OCI-LY7 (cell line): ENCODE results near the gene CUEDC2. TPM values are rescaled to one million over a fixed set of nuclear protein-coding genes. Genes with fewer than 3 reads are reported as not detected.
A peak's percentile ranks its signal among the peaks of the same experiment; 100 is the strongest.

Experiments
- BruUV-seq: library from RNA; stranded (reverse); fragments of 400-500 nt; replicated peaks from 2 replicates; lab custom pipeline; 2021; lab: Mats Ljungman, UMichigan
- CTCF ChIA-PET: fragments of 300-600 bp; sonication (Branson Sonifier 250); formaldehyde crosslinking; loops from one replicate; lab custom pipeline; 2022; ENCODE audit warnings: antibody characterized with exemption; ENCODE audit not compliant: unreplicated experiment; lab: Charles Lee
- POLR2A ChIA-PET: fragments of 300-600 bp; sonication (Branson Sonifier 250); formaldehyde crosslinking; loops from one replicate; lab custom pipeline; 2022; ENCODE audit warnings: antibody characterized with exemption; lab: Charles Lee
- DNase-seq: peaks from one replicate; pipeline ENCODE4 v3.0.0-alpha.2; 2015; ENCODE audit warnings: low spot score
- H2AFZ ChIP-seq: fragments of 200-600 bp; sonication (generic), shearing (Covaris generic); 2 replicates; pipeline ENCODE4 v1.6.1; 2014; ENCODE audit warnings: mild to moderate bottlenecking, antibody characterized with exemption, low read length, moderate library complexity
- H3K27ac ChIP-seq: fragments of 200-600 bp; sonication (generic); 2 replicates; pipeline ENCODE4 v1.5.1; 2014; ENCODE audit warnings: mixed run types, low read depth, mild to moderate bottlenecking, moderate library complexity, low read length, inconsistent platforms; ENCODE audit not compliant: poor library complexity, severe bottlenecking
- H3K36me3 ChIP-seq: fragments of 200-600 bp; sonication (generic); 2 replicates; pipeline ENCODE4 v1.6.1; 2014; ENCODE audit warnings: mild to moderate bottlenecking, antibody characterized with exemption, low read length, moderate library complexity, mixed read lengths; ENCODE audit not compliant: insufficient read depth
- H3K4me1 ChIP-seq: fragments of 200-600 bp; sonication (generic); 2 replicates; pipeline ENCODE4 v1.5.1; 2014; ENCODE audit warnings: mild to moderate bottlenecking, low read length; ENCODE audit not compliant: insufficient read depth, poor library complexity, severe bottlenecking
- H3K4me2 ChIP-seq: fragments of 200-600 bp; sonication (generic); 2 replicates; pipeline ENCODE4 v1.6.1; 2014; ENCODE audit warnings: mild to moderate bottlenecking, low read length
- H3K4me3 ChIP-seq: fragments of 200-600 bp; sonication (generic); 2 replicates; pipeline ENCODE4 v1.5.1; 2014; ENCODE audit warnings: mild to moderate bottlenecking, low read depth, low read length; ENCODE audit not compliant: poor library complexity, severe bottlenecking
- H3K79me2 ChIP-seq: fragments of 200-600 bp; sonication (generic); 2 replicates; pipeline ENCODE4 v1.6.1; 2016; ENCODE audit warnings: low read depth, mild to moderate bottlenecking, low read length, moderate library complexity, mixed read lengths; ENCODE audit not compliant: insufficient read depth
- H3K9me2 ChIP-seq: fragments of 200-600 bp; sonication (generic); 2 replicates; pipeline ENCODE4 v1.6.1; 2016; ENCODE audit warnings: mild to moderate bottlenecking, low read length, mixed read lengths; ENCODE audit not compliant: insufficient read depth
- H3K9me3 ChIP-seq: fragments of 200-600 bp; sonication (generic); 2 replicates; pipeline ENCODE4 v1.6.1; 2014; ENCODE audit warnings: mild to moderate bottlenecking, mixed run types, low read length, mixed read lengths
- H4K20me1 ChIP-seq: fragments of 200-600 bp; sonication (generic); 2 replicates; pipeline ENCODE4 v1.6.1; 2014; ENCODE audit warnings: mild to moderate bottlenecking, antibody characterized with exemption, low read length, moderate library complexity, mixed read lengths; ENCODE audit not compliant: insufficient read depth
- EZH2phosphoT487 ChIP-seq: fragments of 200-600 bp; sonication (generic); IDR thresholded peaks from 2 replicates; pipeline ENCODE4 v1.6.1; 2018; ENCODE audit warnings: low read depth, borderline replicate concordance, mild to moderate bottlenecking, mixed run types, antibody characterized with exemption, low read length, moderate library complexity, mixed read lengths
- intact Hi-C: fragments of 100-400 bp; cut with micrococcal nuclease; formaldehyde crosslinking; loops from one replicate; pipeline ENCODE4 v1.10.0; 2022; ENCODE audit not compliant: unreplicated experiment
- total RNA-seq, 2 experiments: library from RNA; depleted of rRNA in 1 of 2; stranded (reverse); fragments of >200 nt in 1 of 2; shearing (Covaris generic) in 1 of 2; gene quantifications; 2 replicates each; pipeline ENCODE4 v1.2.3, GENCODE V29; 2014 to 2022
- TF ChIP-seq, protein P1 (sequence below): fragments of 200-600 bp; sonication (generic); conservative IDR thresholded peaks from 2 replicates; pipeline ENCODE4 v1.5.1; 2014; ENCODE audit warnings: mild to moderate bottlenecking, antibody characterized with exemption, low read length, moderate library complexity, mixed read lengths

Gene CUEDC2
- total RNA-seq, 2 experiments from 2014 or later: 48.9 to 73.3 TPM

DNA sequence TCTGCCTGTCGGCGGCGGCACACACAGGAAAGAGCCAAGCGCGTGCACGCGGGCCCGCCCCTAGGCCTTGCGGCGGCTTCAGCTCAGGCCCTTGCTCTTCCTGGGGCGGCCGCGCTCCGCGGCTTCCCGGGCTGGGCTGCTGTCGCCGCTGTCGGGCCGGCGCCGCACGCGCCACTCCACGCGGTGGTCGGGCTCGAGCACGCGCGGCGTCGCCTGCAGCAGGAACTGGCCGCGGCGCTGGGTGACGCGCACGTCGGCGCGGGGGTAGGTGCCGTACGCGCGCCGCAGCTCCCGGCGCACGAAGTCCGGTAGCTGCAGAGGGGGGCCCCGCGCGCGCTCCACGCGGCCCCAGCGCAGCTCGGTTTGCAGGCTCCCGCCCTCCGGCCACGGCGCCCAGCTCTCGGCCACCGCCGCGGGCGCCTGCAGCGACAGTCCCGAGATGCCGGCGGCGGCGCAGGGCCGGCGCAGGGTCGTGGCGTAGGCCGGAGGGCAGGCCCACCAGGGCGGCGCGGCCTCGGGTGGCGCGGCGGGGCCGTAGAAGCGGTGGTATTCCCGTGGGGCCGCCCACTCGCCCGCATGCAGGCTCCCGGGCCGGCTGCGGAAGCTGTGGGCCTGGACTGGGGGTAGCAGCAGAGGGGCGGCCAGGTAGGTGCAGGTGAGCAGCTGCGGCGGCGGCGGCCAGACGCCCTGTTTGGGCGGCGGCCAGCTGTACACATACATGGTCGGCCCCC is 18.2 kb upstream of the CUEDC2 start:
- BruUV-seq: no TSS peak
- Histone ChIP-seq H3K4me1 (peaks cover 33% of the 10 kb centered on the region), H3K9me2 (no peaks in the 10 kb centered on the region), H3K9me3 (no peaks in the 10 kb centered on the region), H3K79me2 (peaks cover 13% of the 10 kb centered on the region), H3K27ac (peak overlapping the region; percentile 83), H4K20me1 (no peaks in the 10 kb centered on the region), H2AFZ (peak overlapping the region; percentile 95; the same call in 1 of the 2 replicates), H3K4me2 (peak overlapping the region; percentile 75), H3K36me3 (peaks cover 35% of the 10 kb centered on the region), H3K4me3 (peak overlapping the region; percentile 96)
- intact Hi-C loops: loop anchor here (1.0 to 5.0 kb wide), 5 partner anchors 11 to 197 kb away; partner anchors contain the start of genes ACTR1A, CUEDC2 and SUFU
- TF ChIP-seq EZH2phosphoT487: no peak
- TF ChIP-seq, protein P1, sequence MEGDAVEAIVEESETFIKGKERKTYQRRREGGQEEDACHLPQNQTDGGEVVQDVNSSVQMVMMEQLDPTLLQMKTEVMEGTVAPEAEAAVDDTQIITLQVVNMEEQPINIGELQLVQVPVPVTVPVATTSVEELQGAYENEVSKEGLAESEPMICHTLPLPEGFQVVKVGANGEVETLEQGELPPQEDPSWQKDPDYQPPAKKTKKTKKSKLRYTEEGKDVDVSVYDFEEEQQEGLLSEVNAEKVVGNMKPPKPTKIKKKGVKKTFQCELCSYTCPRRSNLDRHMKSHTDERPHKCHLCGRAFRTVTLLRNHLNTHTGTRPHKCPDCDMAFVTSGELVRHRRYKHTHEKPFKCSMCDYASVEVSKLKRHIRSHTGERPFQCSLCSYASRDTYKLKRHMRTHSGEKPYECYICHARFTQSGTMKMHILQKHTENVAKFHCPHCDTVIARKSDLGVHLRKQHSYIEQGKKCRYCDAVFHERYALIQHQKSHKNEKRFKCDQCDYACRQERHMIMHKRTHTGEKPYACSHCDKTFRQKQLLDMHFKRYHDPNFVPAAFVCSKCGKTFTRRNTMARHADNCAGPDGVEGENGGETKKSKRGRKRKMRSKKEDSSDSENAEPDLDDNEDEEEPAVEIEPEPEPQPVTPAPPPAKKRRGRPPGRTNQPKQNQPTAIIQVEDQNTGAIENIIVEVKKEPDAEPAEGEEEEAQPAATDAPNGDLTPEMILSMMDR: no peak
- peak; percentile 94 for DNase-seq
- CTCF ChIA-PET: interaction anchor here (1.0 kb wide), 1 partner anchor 19 kb away, joined by 3 read pairs; no protein-coding TSS in a partner anchor
- POLR2A ChIA-PET: interaction anchor here (0.7 to 4.3 kb wide), 14 partner anchors 7 to 1471 kb away, joined by 3 to 49 read pairs (median 4); partner anchors contain the start of genes CUEDC2 and FBXL15

DNA sequence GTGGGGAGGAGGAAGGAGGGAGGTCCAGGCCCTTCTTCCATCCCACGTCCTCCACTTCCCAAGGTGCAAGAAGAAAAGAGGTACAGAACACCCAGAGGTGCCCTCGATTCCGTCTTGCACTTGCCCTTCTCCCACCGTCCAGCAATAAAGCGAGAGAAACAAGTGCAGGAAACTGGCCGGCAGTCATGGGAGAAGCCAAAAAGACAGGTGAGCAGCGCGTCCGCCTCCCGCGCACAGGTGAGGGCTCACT is 17.7 kb upstream of the CUEDC2 start:
- ChIA-PET POLR2A (interaction anchor here (0.7 to 4.3 kb wide), 12 partner anchors 8 to 716 kb away, joined by 3 to 49 read pairs (median 4); no protein-coding TSS in a partner anchor), CTCF (interaction anchor here (0.7 to 0.8 kb wide), 2 partner anchors 17 to 106 kb away, joined by 3 to 4 read pairs; no protein-coding TSS in a partner anchor)
- intact Hi-C loops: loop anchor here (1.0 to 5.0 kb wide), 5 partner anchors 11 to 197 kb away; partner anchors contain the start of genes ACTR1A, CUEDC2 and SUFU
- H4K20me1 ChIP-seq: no peaks in the 10 kb centered on the region
- peak overlapping the region; percentile 95; the same call in 1 of the 2 replicates for H2AFZ ChIP-seq
- DNase-seq: no peak
- H3K9me2 ChIP-seq: no peaks in the 10 kb centered on the region
- H3K9me3 ChIP-seq: no peaks in the 10 kb centered on the region
- H3K4me2 ChIP-seq: peak overlapping the region; percentile 75
- H3K4me3 ChIP-seq: peak overlapping the region; percentile 96
- TF ChIP-seq, protein P1: no peak
- TF ChIP-seq EZH2phosphoT487: no peak
- H3K36me3 ChIP-seq: peaks cover 30% of the 10 kb centered on the region
- H3K79me2 ChIP-seq: peaks cover 13% of the 10 kb centered on the region
- H3K4me1 ChIP-seq: peaks cover 33% of the 10 kb centered on the region
- H3K27ac ChIP-seq: peak overlapping the region; percentile 83
- BruUV-seq: TSS peak; percentile 54
